Stomach (tissue), 9 donors: ENCODE measurements around the gene SMYD3. TPM values are rescaled to one million over a fixed set of nuclear protein-coding genes. Genes with fewer than 3 reads are reported as not detected.
"Not testable (repeated sequence)": the region's sequence is repeated elsewhere in the genome, so short reads cannot be mapped to it uniquely, and the experiment has no call there.

Experiments
- DNase-seq, 2 donors: peaks; one replicate each; pipeline versions ENCODE4 v3.0.0 to v3.0.0-alpha.2; 2013 to 2019
- H3K27ac ChIP-seq, 5 donors: fragments of 200-600 bp in 4 of 5; sonication (generic) in 4 of 5; one replicate each; pipeline ENCODE4 v1.5.1; 2013 to 2019; ENCODE audit warnings: mild to moderate bottlenecking in 1 of 5, moderate library complexity in 1 of 5
- H3K27me3 ChIP-seq, 3 donors: fragments of 200-600 bp; sonication (generic); one replicate each; pipeline ENCODE4 v1.5.1; 2017 to 2019; ENCODE audit warnings: mixed run types in 1 of 3
- H3K36me3 ChIP-seq, 4 donors: fragments of 200-600 bp; sonication (generic); 1 replicate in 3 of 4; 2 replicates in 1 of 4; pipeline ENCODE4 v1.5.1; 2016 to 2019
- H3K4me1 ChIP-seq, 4 donors: fragments of 200-600 bp; sonication (generic); one replicate each; pipeline ENCODE4 v1.5.1; 2016 to 2019
- H3K4me3 ChIP-seq, 4 donors: fragments of 200-600 bp; sonication (generic) in 3 of 4; one replicate each; pipeline ENCODE4 v1.5.1; 2016 to 2019; ENCODE audit warnings: mild to moderate bottlenecking in 1 of 4
- H3K9me3 ChIP-seq, 4 donors: fragments of 200-600 bp; sonication (generic); one replicate each; pipeline ENCODE4 v1.5.1; 2016 to 2019
- CTCF ChIP-seq, 7 experiments: fragments of 450-650 bp in 4 of 7; fragments of 200-600 bp in 3 of 7; sonication (generic) in 3 of 7; IDR thresholded peaks; one replicate each; pipeline ENCODE4 v1.5.1; 2016 to 2019; ENCODE audit warnings: antibody characterized with exemption in 7 of 7, control low read depth in 2 of 7, mild to moderate bottlenecking in 1 of 7
- EP300 ChIP-seq: sonication (generic); formaldehyde crosslinking; IDR thresholded peaks from one replicate; pipeline ENCODE4 v1.6.1; 2017; ENCODE audit warnings: antibody characterized with exemption
- POLR2A ChIP-seq, 4 donors: fragments of 450-650 bp; IDR thresholded peaks; one replicate each; pipeline ENCODE4 v1.6.1; 2016; ENCODE audit warnings: antibody characterized with exemption in 4 of 4, control low read depth in 2 of 4, mild to moderate bottlenecking in 1 of 4, moderate library complexity in 1 of 4
- POLR2AphosphoS5 ChIP-seq, 3 donors: sonication (generic); formaldehyde crosslinking; IDR thresholded peaks; one replicate each; pipeline ENCODE4 v1.6.1; 2016; ENCODE audit warnings: antibody characterized with exemption in 3 of 3
- WGBS, 5 donors: extraction: QIAGEN DNeasy Blood & Tissue Kit in 3 of 5; methylation state at CpG; one replicate each; pipeline versions ENCODE4 v1.1.5 to v1.1.7; 2013 to 2018; 5-methylcytosine and 5-hydroxymethylcytosine counted together
- intact Hi-C: fragments of 100-400 bp; cut with DNase I; formaldehyde crosslinking; loops from one replicate; pipeline ENCODE4 v1.15.1; 2023; ENCODE audit warnings: low total_unique reads
- polyA plus RNA-seq, 3 donors: library from polyadenylated mRNA; stranded (reverse); fragments of 200-250 nt; gene quantifications; one replicate each; pipeline ENCODE4 v1.2.3, GENCODE V29; 2013
- total RNA-seq, 5 donors: library from RNA; depleted of rRNA; stranded (reverse); fragments of >200 nt; gene quantifications; one replicate each; pipeline versions ENCODE4 v1.1.0 to v1.2.3, GENCODE V29; 2014 to 2016
- donor health status: healthy with polysubstance abuse.
- donor health status: Bipolar disorder and iron deficiency.
- donor health status: healthy.

Gene SMYD3
- total and polyA plus RNA-seq, 8 donors, result 6.4 to 196 (median 27.8) TPM

- Histone ChIP-seq H3K9me3 (no peaks in the 10 kb centered on the region), H3K27me3 (no peaks in the 10 kb centered on the region), H3K4me3 (no peak overlapping the region), H3K27ac (no peak overlapping the region), H3K4me1 (no peaks in the 10 kb centered on the region), H3K36me3 (no peaks in the 10 kb centered on the region)
- 92 to 97% (median 95%) methylated on average over 2 of the region's 2 CpGs for WGBS, 5 donors
- no peak for DNase-seq
- TF ChIP-seq POLR2A (IDR thresholded peaks at IDR 0.05), result no peak
- no peak for TF ChIP-seq EP300
- no peak for TF ChIP-seq POLR2AphosphoS5 (IDR thresholded peaks at IDR 0.05)
- TF ChIP-seq CTCF (IDR thresholded peaks at IDR 0.05), result no peak
- intact Hi-C loops, result no loop called here
These were observed 140.0 kb downstream of the SMYD3 start for GRCh38 chr1:246367041-246367440.

GRCh38 chr1:246365708-246366107, 141.4 kb downstream of the SMYD3 start:
- Histone ChIP-seq H3K27me3 (no peaks in the 10 kb centered on the region), H3K4me1 (no peaks in the 10 kb centered on the region), H3K9me3 (peaks cover 0 to 5% (median 0%) of the 10 kb centered on the region in 4 donors), H3K4me3 (no peak overlapping the region), H3K27ac (no peak overlapping the region), H3K36me3 (no peaks in the 10 kb centered on the region)
- no peak for DNase-seq
- intact Hi-C loops, result no loop called here
- WGBS, 5 donors, result 56 to 72% (median 60%) methylated on average over 3 of the region's 3 CpGs
- TF ChIP-seq POLR2AphosphoS5 (IDR thresholded peaks at IDR 0.05) (no peak), CTCF (IDR thresholded peaks at IDR 0.05) (no peak), EP300 (no peak), POLR2A (IDR thresholded peaks at IDR 0.05) (no peak)

- Histone ChIP-seq H3K4me3 (no peak overlapping the region), H3K27ac (no peak overlapping the region), H3K27me3 (no peaks in the 10 kb centered on the region), H3K9me3 (peaks cover 0 to 5% (median 0%) of the 10 kb centered on the region in 4 donors), H3K36me3 (no peaks in the 10 kb centered on the region), H3K4me1 (no peaks in the 10 kb centered on the region)
- DNase-seq, result no peak
- TF ChIP-seq POLR2AphosphoS5 (IDR thresholded peaks at IDR 0.05) (no peak), EP300 (no peak), POLR2A (IDR thresholded peaks at IDR 0.05) (no peak), CTCF (IDR thresholded peaks at IDR 0.05) (no peak)
- 84 to 90% (median 88%) methylated on average over 6 of the region's 6 CpGs for WGBS, 5 donors
- intact Hi-C loops, result no loop called here
These were observed 142.6 kb downstream of the SMYD3 start for GRCh38 chr1:246364415-246364941.

- DNase-seq, H3K36me3 ChIP-seq, H3K27me3 ChIP-seq, H3K27ac ChIP-seq, H3K4me1 ChIP-seq, intact Hi-C loops, H3K4me3 ChIP-seq: not testable (repeated sequence)
- H3K9me3 ChIP-seq, result peaks cover 0 to 19% (median 12%) of the 10 kb centered on the region in 4 donors
- WGBS, 5 donors, result 76 to 85% (median 80%) methylated on average over 3 of the region's 3 CpGs
These were observed 150.0 kb downstream of the SMYD3 start for GRCh38 chr1:246357014-246357598.
